Measurements from ENCODE around the gene ZNF215. TPM values are rescaled to one million over a fixed set of nuclear protein-coding genes. Genes with fewer than 3 reads are reported as not detected.

ZNF215 gene
- total RNA-seq, 1 experiment from 2014 or later, result 0.26 TPM

GRCh38 chr11:6894097-6894496 lies 32.1 kb upstream of the ZNF215 start:
- CTCF ChIA-PET, result no interaction called here

GRCh38 chr11:6895010-6895409 lies 31.2 kb upstream of the ZNF215 start:
- BruUV-seq (replicated peaks), result no TSS peak
- CTCF ChIA-PET, result no interaction called here

More at GRCh38 chr11:6894097-6894496, 32.1 kb upstream of the ZNF215 start:
- intact Hi-C loops (cut with micrococcal nuclease; ENCODE audit: unreplicated experiment), result no loop called here
- Histone ChIP-seq H3K27me3 (replicated peaks; ENCODE audit: insufficient read depth, low read depth, low read length, poor library complexity) (no peaks in the 10 kb centered on the region), H3K4me1 (ENCODE audit: insufficient read depth, low read length, poor library complexity, severe bottlenecking) (no peaks in the 10 kb centered on the region), H3K4me3 (ENCODE audit: low read depth, low read length, poor library complexity, severe bottlenecking) (no peak overlapping the region), H3K9me3 (ENCODE audit: low read depth, low read length, poor library complexity, severe bottlenecking) (no peaks in the 10 kb centered on the region), H3K36me3 (ENCODE audit: insufficient read depth, low read length, poor library complexity, severe bottlenecking) (no peaks in the 10 kb centered on the region), H3K27ac (ENCODE audit: low read depth, low read length, poor library complexity, severe bottlenecking) (no peak overlapping the region)
- POLR2A ChIA-PET (ENCODE audit: low non-redundant PET), result no interaction called here
- DNase-seq (ENCODE audit: low spot score), result no peak
- TF ChIP-seq CTCF (conservative IDR thresholded peaks at IDR 0.05; ENCODE audit: low read depth, low read length) (no peak), EZH2 (IDR thresholded peaks at IDR 0.05; ENCODE audit: borderline replicate concordance, low read depth, low read length, poor library complexity, severe bottlenecking) (no peak)
- BruUV-seq (replicated peaks), result no TSS peak

GRCh38 chr11:6898911-6899310 lies 27.3 kb upstream of the ZNF215 start:
- no peaks in the 10 kb centered on the region for H3K36me3 ChIP-seq (ENCODE audit: insufficient read depth, low read length, poor library complexity, severe bottlenecking)
- intact Hi-C loops (cut with micrococcal nuclease; ENCODE audit: unreplicated experiment), result no loop called here
- TF ChIP-seq CTCF (conservative IDR thresholded peaks at IDR 0.05; ENCODE audit: low read depth, low read length), result no peak
- no peak for TF ChIP-seq EZH2 (IDR thresholded peaks at IDR 0.05; ENCODE audit: borderline replicate concordance, low read depth, low read length, poor library complexity, severe bottlenecking)
- H3K4me3 ChIP-seq (ENCODE audit: low read depth, low read length, poor library complexity, severe bottlenecking), result no peak overlapping the region
- no TSS peak for BruUV-seq (replicated peaks)
- ChIA-PET CTCF (no interaction called here), POLR2A (ENCODE audit: low non-redundant PET) (no interaction called here)
- no peaks in the 10 kb centered on the region for H3K9me3 ChIP-seq (ENCODE audit: low read depth, low read length, poor library complexity, severe bottlenecking)
- DNase-seq (ENCODE audit: low spot score), result no peak
- no peak overlapping the region for H3K27ac ChIP-seq (ENCODE audit: low read depth, low read length, poor library complexity, severe bottlenecking)
- no peaks in the 10 kb centered on the region for H3K27me3 ChIP-seq (replicated peaks; ENCODE audit: insufficient read depth, low read depth, low read length, poor library complexity)
- H3K4me1 ChIP-seq (ENCODE audit: insufficient read depth, low read length, poor library complexity, severe bottlenecking), result no peaks in the 10 kb centered on the region

More at GRCh38 chr11:6895010-6895409, 31.2 kb upstream of the ZNF215 start:
- H3K36me3 ChIP-seq (ENCODE audit: insufficient read depth, low read length, poor library complexity, severe bottlenecking), result no peaks in the 10 kb centered on the region
- no peak overlapping the region for H3K27ac ChIP-seq (ENCODE audit: low read depth, low read length, poor library complexity, severe bottlenecking)
- POLR2A ChIA-PET (ENCODE audit: low non-redundant PET), result no interaction called here
- H3K4me1 ChIP-seq (ENCODE audit: insufficient read depth, low read length, poor library complexity, severe bottlenecking), result no peaks in the 10 kb centered on the region
- no peaks in the 10 kb centered on the region for H3K9me3 ChIP-seq (ENCODE audit: low read depth, low read length, poor library complexity, severe bottlenecking)
- no peak for TF ChIP-seq EZH2 (IDR thresholded peaks at IDR 0.05; ENCODE audit: borderline replicate concordance, low read depth, low read length, poor library complexity, severe bottlenecking)
- TF ChIP-seq CTCF (conservative IDR thresholded peaks at IDR 0.05; ENCODE audit: low read depth, low read length), result no peak
- no peaks in the 10 kb centered on the region for H3K27me3 ChIP-seq (replicated peaks; ENCODE audit: insufficient read depth, low read depth, low read length, poor library complexity)
- no peak overlapping the region for H3K4me3 ChIP-seq (ENCODE audit: low read depth, low read length, poor library complexity, severe bottlenecking)
- no peak for DNase-seq (ENCODE audit: low spot score)
- intact Hi-C loops (cut with micrococcal nuclease; ENCODE audit: unreplicated experiment), result no loop called here
